Stimulated activated CD8-positive, alpha-beta memory T cell treated with anti-CD3 and anti-CD28 coated beads, Interleukin-2, amount 100 ng/mL, for 1 hour (primary cell): ENCODE measurements around the gene P4HTM.

ENCODE experiments used
- DNase-seq, 2 donors: peaks; one replicate each; pipeline ENCODE4 v3.0.0-alpha.2; 2020; ENCODE audit warnings: low read depth in 2 of 2

The P4HTM gene

DNA sequence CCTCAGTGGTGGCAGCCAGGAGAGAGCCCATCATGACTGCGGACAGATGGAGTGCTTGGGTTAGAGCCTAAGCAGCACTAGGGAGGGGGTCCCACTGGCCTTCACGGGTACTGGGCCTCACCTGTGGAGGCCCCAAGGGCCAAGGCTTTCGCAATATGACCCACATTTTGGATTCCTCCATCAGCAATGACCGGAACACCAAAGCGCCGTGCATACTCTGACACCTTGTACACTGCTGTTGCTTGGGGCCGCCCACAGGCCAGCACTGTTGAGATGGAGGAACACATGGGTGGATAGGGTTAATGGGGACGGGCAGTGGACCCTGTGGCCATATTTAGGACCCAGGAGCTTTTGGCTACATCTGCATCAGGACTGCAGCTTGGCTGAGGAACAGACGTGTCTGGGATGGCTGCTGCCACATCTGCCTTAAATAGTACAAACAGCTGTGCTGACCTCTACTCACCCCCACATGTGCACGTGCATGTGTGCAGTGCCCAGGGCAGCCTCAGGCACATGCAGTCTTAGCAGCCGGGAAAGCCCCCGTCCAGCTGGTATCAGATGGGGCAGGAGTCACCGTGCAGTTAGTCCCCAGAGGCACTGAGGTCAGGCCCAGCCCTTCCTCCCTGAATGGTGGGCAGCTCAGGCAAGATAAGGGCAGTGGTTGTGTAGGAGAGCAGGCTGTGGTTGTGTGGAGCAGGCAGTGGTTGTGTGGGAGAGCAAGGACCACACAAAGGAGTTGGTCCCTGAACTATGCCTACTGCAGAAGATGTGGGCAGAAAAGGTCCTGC, 35.2 kb downstream of the P4HTM start:
- no peak for DNase-seq

- no peak for DNase-seq
These were observed 35.9 kb downstream of the P4HTM start for GRCh38 chr3:49025793-49026520.

- no peak for DNase-seq
These were observed 36.5 kb downstream of the P4HTM start for GRCh38 chr3:49026536-49026935.

DNA sequence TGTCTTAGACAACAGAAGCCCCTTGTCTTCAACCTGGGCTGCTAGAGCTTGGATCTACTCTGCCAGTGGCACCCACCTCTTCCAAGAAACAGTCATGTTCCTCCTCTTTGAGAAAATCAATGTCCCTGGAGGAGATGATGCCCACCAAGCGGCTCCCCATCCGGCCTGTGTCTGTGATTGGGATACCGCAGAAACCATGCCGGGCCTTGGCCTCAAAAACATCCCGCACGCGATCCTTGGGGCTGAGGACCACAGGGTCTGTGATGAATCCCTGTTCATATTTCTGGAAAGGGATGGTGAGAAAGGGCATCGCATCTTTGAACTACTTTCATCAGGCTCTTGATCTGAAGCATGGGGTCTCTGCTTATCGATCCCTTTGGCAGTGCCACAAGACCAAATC, 37.6 kb downstream of the P4HTM start:
- DNase-seq, result no peak

- no peak for DNase-seq
These were observed 38.2 kb downstream of the P4HTM start for GRCh38 chr3:49028298-49028672.

DNA sequence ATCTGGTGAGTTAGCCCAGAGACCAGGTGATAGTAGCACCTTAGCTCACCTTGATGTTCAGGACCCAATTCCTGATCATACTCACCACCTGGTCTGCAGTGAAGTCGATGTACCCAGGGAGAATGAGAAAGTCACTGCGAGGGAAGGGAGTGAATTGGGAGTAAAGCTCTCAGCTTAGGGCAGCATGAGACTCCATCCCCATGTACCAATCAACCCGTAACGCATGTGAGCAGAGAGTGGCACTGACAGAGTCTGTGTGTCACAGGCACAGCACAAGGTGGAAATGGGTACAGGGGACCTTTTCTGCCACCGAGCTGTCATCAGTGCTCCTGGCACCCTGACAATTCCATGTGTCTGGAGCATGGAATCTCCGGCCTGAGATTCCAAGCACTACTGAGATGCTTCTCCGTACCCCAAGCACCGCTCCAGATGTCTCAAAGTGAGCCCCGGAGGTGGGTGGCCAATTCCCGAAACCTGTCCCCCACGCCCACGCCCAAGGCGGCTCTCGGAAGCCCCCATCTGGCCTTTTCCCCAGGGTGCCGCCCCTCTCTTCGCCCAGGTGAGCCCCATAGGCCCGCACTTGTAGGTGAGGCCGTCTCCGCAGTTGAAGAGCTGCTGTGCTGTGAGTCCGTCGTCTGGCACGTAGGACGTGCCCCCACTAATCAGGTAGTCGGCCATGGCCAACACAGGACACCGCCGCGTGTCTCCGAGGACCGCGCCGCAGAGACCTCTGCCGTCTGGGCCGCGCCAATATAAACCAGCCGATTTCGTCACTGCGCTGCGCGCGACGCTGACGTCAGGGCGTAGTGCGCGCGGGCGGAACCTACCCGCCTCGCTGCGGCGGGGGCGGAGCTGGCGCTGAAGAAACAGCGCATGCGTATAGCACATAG, 38.9 kb downstream of the P4HTM start, which contains the start of gene IMPDH2:
IMPDH2 (minus strand) TSS at position 726 of the 890 bp plus-strand sequence; CDS start at position 678, 48 bp downstream.
- DNase-seq, result peak; percentile 86 to 87

DNA sequence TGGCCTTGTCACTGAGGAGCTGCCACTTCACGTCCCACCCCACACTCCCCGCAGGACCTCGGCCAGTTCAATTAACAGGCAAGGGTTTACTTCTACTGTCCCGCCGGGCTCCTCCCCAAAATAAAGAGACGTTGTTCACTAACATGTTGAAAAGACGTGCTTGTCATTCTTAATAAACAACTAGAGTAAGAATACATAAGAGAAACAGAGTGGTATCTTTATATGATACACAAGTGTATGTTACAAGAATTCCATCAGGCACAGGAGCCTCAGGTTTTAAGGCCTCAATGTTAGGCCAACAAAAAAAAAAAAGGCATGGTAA, 39.5 kb downstream of the P4HTM start:
- no peak for DNase-seq

- no peak for DNase-seq
These were observed 40.3 kb downstream of the P4HTM start for GRCh38 chr3:49030321-49030720.

DNA sequence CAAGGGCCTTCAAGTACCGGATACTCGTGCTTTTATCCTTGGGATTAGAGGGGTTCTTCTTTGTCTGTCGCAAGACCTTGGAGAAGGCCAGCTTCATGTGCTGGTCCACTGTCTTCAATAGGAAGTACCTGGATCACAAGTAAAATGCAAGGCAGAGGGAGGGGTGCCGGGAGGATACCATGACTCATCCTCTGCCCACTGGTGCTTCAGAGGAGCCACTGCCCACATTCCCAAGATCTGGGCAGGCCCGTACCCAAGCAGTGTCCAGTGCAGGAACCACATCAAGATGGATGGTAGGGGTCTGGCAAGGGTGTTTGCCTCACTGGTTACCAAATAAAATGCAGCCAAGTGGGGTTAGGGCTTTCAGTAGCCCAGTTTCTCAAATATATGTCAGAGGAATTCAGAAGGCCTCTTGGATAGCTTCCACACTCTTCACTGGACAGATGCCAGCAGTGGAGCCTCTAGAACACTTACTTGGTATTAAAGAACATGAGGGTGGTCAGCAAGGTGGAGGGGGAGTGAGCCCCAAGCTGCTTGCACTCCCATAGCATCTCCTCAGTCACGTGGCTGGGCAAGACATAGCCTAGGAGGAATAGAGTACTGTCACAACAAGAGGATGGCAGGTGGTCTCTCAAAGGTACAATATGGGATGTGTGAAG, 42.7 kb downstream of the P4HTM start:
- no peak for DNase-seq

- no peak for DNase-seq
These were observed 44.6 kb downstream of the P4HTM start for GRCh38 chr3:49034650-49035049.

GRCh38 chr3:49035281-49035680, 45.2 kb downstream of the P4HTM start:
- DNase-seq, result no peak

DNA sequence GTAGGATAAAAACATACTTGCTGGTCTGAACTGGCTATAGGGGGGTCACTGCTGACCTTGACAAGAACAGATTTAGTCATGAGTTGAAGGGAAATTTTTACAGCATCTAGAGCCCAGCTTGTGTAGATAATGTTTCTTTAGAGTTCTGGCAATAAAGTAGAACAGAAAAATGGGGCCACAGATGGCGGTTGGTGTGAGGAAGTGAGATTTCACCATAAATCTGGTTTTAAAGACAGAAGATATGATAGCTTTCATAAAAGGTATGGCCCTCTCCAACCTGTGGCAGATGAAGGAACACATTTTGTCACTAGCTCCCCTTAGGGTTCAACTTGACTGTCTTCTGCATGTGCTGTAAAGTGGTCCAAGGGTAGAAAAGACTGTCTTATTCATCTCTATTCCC, 63.5 kb downstream of the P4HTM start:
- no peak for DNase-seq

DNA sequence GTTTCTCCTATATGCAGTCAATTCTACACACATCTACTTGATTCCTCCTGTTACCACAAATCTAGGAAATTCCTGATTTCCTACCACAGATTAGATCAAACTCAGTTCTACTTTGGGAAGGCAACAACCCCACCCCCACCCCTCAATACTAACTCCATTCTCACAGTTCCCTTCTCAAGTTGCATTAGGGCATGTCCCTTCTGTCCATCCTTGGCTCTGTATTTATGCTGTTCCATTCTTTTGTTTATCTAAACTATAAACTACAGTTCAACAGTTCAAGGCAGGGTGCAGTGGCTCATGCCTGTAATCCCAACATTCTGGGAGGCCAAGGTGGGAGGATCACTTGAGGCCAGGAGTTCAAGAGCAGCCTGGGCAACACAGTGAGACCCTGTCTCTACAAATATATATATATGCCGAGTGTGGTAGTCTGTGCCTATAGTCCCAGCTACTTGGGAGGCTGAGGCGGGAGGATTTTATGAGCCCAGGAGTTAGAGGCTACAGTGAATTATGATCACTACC, 64.4 kb downstream of the P4HTM start:
- no peak for DNase-seq
